Type B pancreatic cell (in vitro differentiated cells): ENCODE results near the gene LRRC14B. TPM values are rescaled to one million over a fixed set of nuclear protein-coding genes. Genes with fewer than 3 reads are reported as not detected.

Source experiments
- DNase-seq: peaks from one replicate; pipeline ENCODE4 v3.0.0; 2021; ENCODE audit warnings: mixed read lengths; ENCODE audit not compliant: unreplicated experiment; ENCODE audit errors: extremely low spot score
- H3K27ac Mint-ChIP-seq: 2 replicates; pipeline ENCODE4 v1.8.0; 2021; ENCODE audit warnings: mild to moderate bottlenecking, mixed read lengths
- H3K27me3 Mint-ChIP-seq: 2 replicates; pipeline ENCODE4 v1.8.0; 2021; ENCODE audit warnings: mixed read lengths
- H3K36me3 Mint-ChIP-seq: 2 replicates; pipeline ENCODE4 v1.8.0; 2021; ENCODE audit warnings: mixed read lengths
- H3K4me1 Mint-ChIP-seq: one replicate; pipeline ENCODE4 v1.8.0; 2021; ENCODE audit warnings: mixed read lengths; ENCODE audit not compliant: unreplicated experiment
- H3K4me3 Mint-ChIP-seq: 2 replicates; pipeline ENCODE4 v1.8.0; 2021; ENCODE audit warnings: mild to moderate bottlenecking, mixed read lengths
- H3K9me3 Mint-ChIP-seq: 2 replicates; pipeline ENCODE4 v1.8.0; 2021; ENCODE audit warnings: mixed read lengths
- CTCF ChIP-seq: fragments of 200-600 bp; sonication (generic); conservative IDR thresholded peaks from 2 replicates; pipeline ENCODE4 v1.5.0; 2021; ENCODE audit warnings: antibody characterized with exemption, mild to moderate bottlenecking
- total RNA-seq: library from RNA; stranded (reverse); gene quantifications from 2 replicates; pipeline ENCODE4 v1.2.1, GENCODE V29; 2021; ENCODE audit warnings: low replicate concordance

LRRC14B gene
- total RNA-seq, 1 donor from 2014 or later = not detected

DNA sequence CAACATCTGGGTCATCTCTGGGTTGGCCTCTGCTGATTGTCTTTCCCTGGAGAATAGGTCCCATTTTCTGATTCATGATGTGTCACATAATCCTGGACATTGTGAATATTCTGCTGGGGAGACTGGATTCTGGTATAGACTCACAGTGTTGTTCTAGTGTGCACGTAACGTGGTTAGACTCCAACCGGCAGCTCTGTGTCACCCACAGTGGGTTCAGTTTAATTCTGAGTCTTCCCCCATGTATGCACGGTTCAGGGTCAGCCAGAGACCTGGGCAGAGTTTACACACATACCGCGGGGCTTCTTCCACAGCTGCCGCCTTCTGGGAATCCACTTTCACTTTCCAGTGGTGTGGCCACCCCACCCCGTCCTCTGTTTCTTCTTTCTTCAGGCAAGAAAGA lies 38.0 kb upstream of the LRRC14B start:
- no peak for TF ChIP-seq CTCF
- Mint-ChIP-seq H3K27me3 (no peaks in the 10 kb centered on the region), H3K27ac (no peak overlapping the region), H3K4me3 (no peak overlapping the region), H3K4me1 (peaks cover 10% of the 10 kb centered on the region), H3K9me3 (no peaks in the 10 kb centered on the region), H3K36me3 (peaks cover 39% of the 10 kb centered on the region)
- no peak for DNase-seq

GRCh38 chr5:154236-154635 lies 37.1 kb upstream of the LRRC14B start:
- Mint-ChIP-seq H3K9me3 (no peaks in the 10 kb centered on the region), H3K4me1 (peaks cover 10% of the 10 kb centered on the region), H3K36me3 (peaks cover 32% of the 10 kb centered on the region), H3K27me3 (no peaks in the 10 kb centered on the region), H3K4me3 (no peak overlapping the region), H3K27ac (no peak overlapping the region)
- TF ChIP-seq CTCF = no peak
- DNase-seq = peak; percentile 50

- Mint-ChIP-seq H3K27ac (no peak overlapping the region), H3K27me3 (no peaks in the 10 kb centered on the region), H3K36me3 (peaks cover 27% of the 10 kb centered on the region), H3K9me3 (no peaks in the 10 kb centered on the region), H3K4me3 (no peak overlapping the region), H3K4me1 (peaks cover 10% of the 10 kb centered on the region)
- no peak for TF ChIP-seq CTCF
- peak; percentile 44 for DNase-seq
These were observed 36.5 kb upstream of the LRRC14B start for GRCh38 chr5:154826-155225.

DNA sequence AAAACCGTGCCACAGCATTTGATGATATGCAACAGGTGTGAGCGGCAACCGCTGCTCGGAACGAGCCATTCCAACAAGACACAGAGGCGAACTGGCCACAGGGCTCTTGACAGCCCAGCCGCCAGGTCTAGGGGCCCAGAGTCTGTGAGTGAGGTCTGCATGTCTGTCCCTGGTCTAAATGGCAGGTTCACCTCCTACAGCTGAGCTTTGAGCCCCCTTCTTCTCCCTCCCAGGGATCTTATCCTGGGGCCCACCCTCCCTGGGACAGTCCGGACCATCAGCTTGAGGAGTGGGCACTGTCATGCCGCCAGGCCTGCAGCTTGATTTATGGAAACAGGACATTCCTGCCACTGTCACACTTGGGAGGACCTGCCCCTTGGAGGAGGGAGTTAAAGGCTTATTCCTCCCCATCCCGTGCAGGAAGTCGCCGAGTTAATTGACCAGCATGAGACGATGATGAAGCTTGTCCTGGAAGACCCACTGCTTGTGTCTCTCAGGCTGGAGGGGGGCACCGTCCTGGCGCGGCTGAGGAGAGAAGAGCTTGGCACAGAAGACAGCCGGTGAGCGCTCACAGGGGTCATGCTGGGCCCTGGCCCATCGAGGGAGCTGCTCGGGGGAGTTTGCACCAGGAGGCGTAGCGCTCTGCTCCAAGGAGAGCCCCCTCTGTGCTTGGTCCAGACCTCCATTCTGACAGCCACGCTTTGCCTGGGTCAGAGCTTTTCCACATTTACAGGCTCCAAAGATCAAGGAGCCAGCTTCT lies 35.5 kb upstream of the LRRC14B start:
- peaks cover 10% of the 10 kb centered on the region for H3K4me1 Mint-ChIP-seq
- no peak overlapping the region for H3K4me3 Mint-ChIP-seq
- no peak for TF ChIP-seq CTCF
- no peak overlapping the region for H3K27ac Mint-ChIP-seq
- peaks cover 21% of the 10 kb centered on the region for H3K36me3 Mint-ChIP-seq
- peak; percentile 64 for DNase-seq
- no peaks in the 10 kb centered on the region for H3K27me3 Mint-ChIP-seq
- no peaks in the 10 kb centered on the region for H3K9me3 Mint-ChIP-seq

- DNase-seq = no peak
- Mint-ChIP-seq H3K4me1 (peaks cover 8% of the 10 kb centered on the region), H3K4me3 (no peak overlapping the region), H3K27me3 (no peaks in the 10 kb centered on the region), H3K36me3 (peaks cover 19% of the 10 kb centered on the region), H3K9me3 (no peaks in the 10 kb centered on the region), H3K27ac (no peak overlapping the region)
- TF ChIP-seq CTCF = no peak
These were observed 34.8 kb upstream of the LRRC14B start for GRCh38 chr5:156411-157072.
